COR-L47 (cell line): ENCODE measurements around the gene FGF2.
"Not testable (repeated sequence)": the region's sequence is repeated elsewhere in the genome, so short reads cannot be mapped to it uniquely, and the experiment has no call there.

Experiments used
- DNase-seq: peaks from one replicate; lab custom pipeline; 2025; lab: John Stamatoyannopoulos, UW

The FGF2 gene

GRCh38 chr4:122928930-122929329 is 102.3 kb downstream of the FGF2 start:
- DNase-seq = no peak

GRCh38 chr4:122930862-122931261 is 104.2 kb downstream of the FGF2 start:
- no peak for DNase-seq

GRCh38 chr4:122932763-122933162 is 106.1 kb downstream of the FGF2 start:
- no peak for DNase-seq

- not testable (repeated sequence) for DNase-seq
Measured at GRCh38 chr4:122945136-122945535, 118.5 kb downstream of the FGF2 start.

- no peak for DNase-seq
Measured at GRCh38 chr4:122946142-122946541, 119.5 kb downstream of the FGF2 start.
